ENCODE results near the gene ACTA1. TPM values are rescaled to one million over a fixed set of nuclear protein-coding genes. Genes with fewer than 3 reads are reported as not detected.

Gene ACTA1
- total RNA-seq, 1 donor from 2014 or later = 0.45 TPM

DNA sequence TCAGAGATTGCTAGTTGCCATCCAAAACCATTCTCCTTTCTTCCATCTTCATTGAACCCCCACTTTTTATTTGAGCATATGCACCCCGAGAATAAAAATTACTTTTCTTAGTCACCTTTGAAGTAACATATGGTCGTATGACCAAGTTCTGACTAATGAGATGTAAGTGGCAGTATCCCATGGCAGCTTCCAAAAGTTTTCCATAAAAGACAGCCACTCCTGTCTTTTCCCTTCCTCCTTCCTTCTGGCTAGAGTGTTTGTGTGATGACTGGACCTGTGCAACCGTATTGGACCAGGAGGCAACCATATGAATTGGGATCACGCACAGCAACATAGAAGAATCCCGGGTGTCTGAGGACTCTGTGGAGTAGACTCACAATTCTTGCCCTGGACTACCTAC is 49.9 kb downstream of the ACTA1 start:
- ATAC-seq = no peak
- no peak for DNase-seq (ENCODE audit: low spot score)
- intact Hi-C loops (cut with DNase I) = loop anchor here (1.0 kb wide), 1 partner anchor 21 kb away; no protein-coding TSS in a partner anchor

DNA sequence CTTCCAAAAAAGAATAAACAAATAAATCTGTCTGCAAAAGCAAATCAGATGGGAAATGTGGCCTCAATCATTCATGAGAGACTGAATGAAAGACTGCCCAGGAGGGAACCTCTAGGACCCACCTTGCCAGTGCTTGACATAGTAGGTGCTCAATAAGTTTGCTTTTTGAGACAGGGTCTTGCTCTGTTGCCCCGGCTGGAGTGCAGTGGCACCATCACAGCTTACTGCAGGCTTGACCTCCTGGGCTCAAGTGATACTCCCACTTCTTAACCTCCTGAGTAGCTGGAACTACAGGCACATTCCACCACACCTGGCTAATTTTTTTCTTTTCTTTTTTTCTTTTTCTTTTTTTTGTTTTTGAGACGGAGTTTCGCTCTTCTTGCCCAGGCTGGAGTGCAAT is 50.7 kb downstream of the ACTA1 start:
- intact Hi-C loops (cut with DNase I) = loop anchor here (1.0 kb wide), 1 partner anchor 20 kb away; no protein-coding TSS in a partner anchor
- ATAC-seq = no peak
- DNase-seq (ENCODE audit: low spot score) = no peak

Other genes starting within 250 kb of the ACTA1 start
- 65.3 TPM for gene RAB4A, start 163.0 kb downstream of the ACTA1 start, total RNA-seq
- 9.2 TPM for gene CCSAP, start 91.0 kb downstream of the ACTA1 start, total RNA-seq
- 35.8 TPM for gene NUP133, start 74.2 kb upstream of the ACTA1 start, total RNA-seq
- gene ABCB10, start 124.6 kb upstream of the ACTA1 start, total RNA-seq = 16.1 TPM
- gene TAF5L, start 192.0 kb upstream of the ACTA1 start, total RNA-seq = 15.2 TPM
- 8.2 TPM for gene URB2, start 192.2 kb upstream of the ACTA1 start, total RNA-seq

Measured in sciatic nerve (tissue), 2 donors.